Measurements from ENCODE around the gene CIZ1.
A peak's percentile ranks its signal among the peaks of the same experiment; 100 is the strongest.

Gene CIZ1

GRCh38 chr9:128142596-128142995 is 48.8 kb downstream of the CIZ1 start:
- H3K79me2 ChIP-seq (ENCODE audit: insufficient read depth, low read length): no peaks in the 10 kb centered on the region
- H4K20me1 ChIP-seq (ENCODE audit: insufficient read depth, low read length, poor library complexity, severe bottlenecking): no peaks in the 10 kb centered on the region
- no peaks in the 10 kb centered on the region for H3K27me3 ChIP-seq (ENCODE audit: insufficient read depth, low read length, poor library complexity, severe bottlenecking)
- no peak for TF ChIP-seq EZH2phosphoT487 (IDR thresholded peaks at IDR 0.05; ENCODE audit: borderline replicate concordance)
- H3K9me2 ChIP-seq (replicated peaks; ENCODE audit: low read depth, low read length): no peaks in the 10 kb centered on the region
- H3K9me3 ChIP-seq (ENCODE audit: insufficient read depth, low read depth, low read length): no peaks in the 10 kb centered on the region
- H3K9ac ChIP-seq (ENCODE audit: low read depth, low read length, poor library complexity, severe bottlenecking): peak overlapping the region; percentile 54
- H3K4me2 ChIP-seq (ENCODE audit: low read depth, low read length, poor library complexity, severe bottlenecking): peak overlapping the region; percentile 51
- H3K4me1 ChIP-seq (ENCODE audit: insufficient read depth, low read length, poor library complexity, severe bottlenecking): peaks cover 13% of the 10 kb centered on the region
- no peaks in the 10 kb centered on the region for H3F3A ChIP-seq (ENCODE audit: low read depth)
- no peak overlapping the region for H2AFZ ChIP-seq (ENCODE audit: low read length)
- no peak overlapping the region for H3K4me3 ChIP-seq (ENCODE audit: low read length, poor library complexity, severe bottlenecking)
- no peaks in the 10 kb centered on the region for H3K36me3 ChIP-seq (ENCODE audit: insufficient read depth, low read length)

GRCh38 chr9:128142061-128142460 is 49.3 kb downstream of the CIZ1 start:
- TF ChIP-seq EZH2phosphoT487 (IDR thresholded peaks at IDR 0.05; ENCODE audit: borderline replicate concordance): no peak
- TF ChIP-seq CTCF (conservative IDR thresholded peaks at IDR 0.05; ENCODE audit: low read length): no peak
- Histone ChIP-seq H3K9ac (ENCODE audit: low read depth, low read length, poor library complexity, severe bottlenecking) (peak overlapping the region; percentile 54), H3F3A (ENCODE audit: low read depth) (no peaks in the 10 kb centered on the region), H3K9me2 (replicated peaks; ENCODE audit: low read depth, low read length) (no peaks in the 10 kb centered on the region), H3K9me3 (ENCODE audit: insufficient read depth, low read depth, low read length) (no peaks in the 10 kb centered on the region), H4K20me1 (ENCODE audit: insufficient read depth, low read length, poor library complexity, severe bottlenecking) (no peaks in the 10 kb centered on the region), H3K27me3 (ENCODE audit: insufficient read depth, low read length, poor library complexity, severe bottlenecking) (no peaks in the 10 kb centered on the region), H3K79me2 (ENCODE audit: insufficient read depth, low read length) (no peaks in the 10 kb centered on the region), H3K36me3 (ENCODE audit: insufficient read depth, low read length) (no peaks in the 10 kb centered on the region), H2AFZ (ENCODE audit: low read length) (peak overlapping the region; percentile 61), H3K4me1 (ENCODE audit: insufficient read depth, low read length, poor library complexity, severe bottlenecking) (peaks cover 13% of the 10 kb centered on the region), H3K4me3 (ENCODE audit: low read length, poor library complexity, severe bottlenecking) (no peak overlapping the region), H3K4me2 (ENCODE audit: low read depth, low read length, poor library complexity, severe bottlenecking) (peak overlapping the region; percentile 51)

- Histone ChIP-seq H3K4me1 (ENCODE audit: insufficient read depth, low read length, poor library complexity, severe bottlenecking) (peaks cover 13% of the 10 kb centered on the region), H2AFZ (ENCODE audit: low read length) (peak overlapping the region; percentile 61), H3K9me2 (replicated peaks; ENCODE audit: low read depth, low read length) (no peaks in the 10 kb centered on the region), H3K4me3 (ENCODE audit: low read length, poor library complexity, severe bottlenecking) (no peak overlapping the region), H3F3A (ENCODE audit: low read depth) (no peaks in the 10 kb centered on the region), H3K9ac (ENCODE audit: low read depth, low read length, poor library complexity, severe bottlenecking) (peak overlapping the region; percentile 54), H3K36me3 (ENCODE audit: insufficient read depth, low read length) (no peaks in the 10 kb centered on the region), H3K9me3 (ENCODE audit: insufficient read depth, low read depth, low read length) (no peaks in the 10 kb centered on the region), H4K20me1 (ENCODE audit: insufficient read depth, low read length, poor library complexity, severe bottlenecking) (no peaks in the 10 kb centered on the region), H3K27me3 (ENCODE audit: insufficient read depth, low read length, poor library complexity, severe bottlenecking) (no peaks in the 10 kb centered on the region), H3K79me2 (ENCODE audit: insufficient read depth, low read length) (no peaks in the 10 kb centered on the region), H3K4me2 (ENCODE audit: low read depth, low read length, poor library complexity, severe bottlenecking) (peak overlapping the region; percentile 51)
- TF ChIP-seq EZH2phosphoT487 (IDR thresholded peaks at IDR 0.05; ENCODE audit: borderline replicate concordance) (no peak), CTCF (conservative IDR thresholded peaks at IDR 0.05; ENCODE audit: low read length) (no peak)
These were observed 49.8 kb downstream of the CIZ1 start for GRCh38 chr9:128141604-128142003.

- Histone ChIP-seq H3K9ac (ENCODE audit: low read depth, low read length, poor library complexity, severe bottlenecking) (no peak overlapping the region), H3K4me2 (ENCODE audit: low read depth, low read length, poor library complexity, severe bottlenecking) (no peak overlapping the region), H3F3A (ENCODE audit: low read depth) (no peaks in the 10 kb centered on the region), H4K20me1 (ENCODE audit: insufficient read depth, low read length, poor library complexity, severe bottlenecking) (no peaks in the 10 kb centered on the region), H3K4me1 (ENCODE audit: insufficient read depth, low read length, poor library complexity, severe bottlenecking) (peaks cover 13% of the 10 kb centered on the region), H3K9me3 (ENCODE audit: insufficient read depth, low read depth, low read length) (no peaks in the 10 kb centered on the region), H3K79me2 (ENCODE audit: insufficient read depth, low read length) (no peaks in the 10 kb centered on the region), H2AFZ (ENCODE audit: low read length) (no peak overlapping the region), H3K4me3 (ENCODE audit: low read length, poor library complexity, severe bottlenecking) (no peak overlapping the region), H3K36me3 (ENCODE audit: insufficient read depth, low read length) (no peaks in the 10 kb centered on the region), H3K27me3 (ENCODE audit: insufficient read depth, low read length, poor library complexity, severe bottlenecking) (no peaks in the 10 kb centered on the region), H3K9me2 (replicated peaks; ENCODE audit: low read depth, low read length) (no peaks in the 10 kb centered on the region)
- TF ChIP-seq CTCF (conservative IDR thresholded peaks at IDR 0.05; ENCODE audit: low read length) (no peak), EZH2phosphoT487 (IDR thresholded peaks at IDR 0.05; ENCODE audit: borderline replicate concordance) (no peak)
These were observed 51.8 kb downstream of the CIZ1 start for GRCh38 chr9:128139621-128140020.
